ENCODE results near the gene BBIP1. TPM values are rescaled to one million over a fixed set of nuclear protein-coding genes. Genes with fewer than 3 reads are reported as not detected.
A peak's percentile ranks its signal among the peaks of the same experiment; 100 is the strongest.

The BBIP1 gene
- total RNA-seq, 2 donors from 2014 or later = 17.7 to 19.1 TPM

DNA sequence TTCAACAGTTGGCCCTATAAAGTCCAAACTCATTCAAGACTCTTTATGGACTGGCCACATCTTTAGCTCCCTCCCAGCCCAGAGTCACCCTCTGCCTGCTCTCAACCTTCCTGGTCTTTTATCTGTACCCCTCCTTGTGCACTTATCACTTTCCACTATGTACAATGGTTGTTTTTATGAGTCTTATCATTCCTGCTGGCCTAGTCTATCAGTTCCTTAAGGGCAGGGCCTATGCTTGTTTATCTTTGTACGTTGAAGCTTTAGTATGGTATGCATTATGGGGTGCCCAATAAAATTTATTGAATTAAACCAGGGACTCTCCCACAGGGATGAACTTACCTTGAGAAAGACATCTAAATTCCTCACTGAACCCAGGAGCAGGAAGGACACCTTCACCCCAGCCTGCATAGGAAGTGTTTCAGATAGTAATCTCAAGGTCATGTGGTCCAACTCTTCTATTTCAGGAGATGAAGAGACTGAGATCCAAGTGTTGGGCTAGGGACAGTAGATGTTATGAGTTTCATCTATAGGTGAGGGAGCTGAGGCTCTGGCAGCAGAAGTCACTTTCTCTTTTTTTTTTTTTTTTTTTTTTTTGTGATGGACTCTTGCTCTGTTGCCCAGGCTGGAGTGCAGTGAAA, 60.6 kb downstream of the BBIP1 start:
- TF ChIP-seq, protein P1, sequence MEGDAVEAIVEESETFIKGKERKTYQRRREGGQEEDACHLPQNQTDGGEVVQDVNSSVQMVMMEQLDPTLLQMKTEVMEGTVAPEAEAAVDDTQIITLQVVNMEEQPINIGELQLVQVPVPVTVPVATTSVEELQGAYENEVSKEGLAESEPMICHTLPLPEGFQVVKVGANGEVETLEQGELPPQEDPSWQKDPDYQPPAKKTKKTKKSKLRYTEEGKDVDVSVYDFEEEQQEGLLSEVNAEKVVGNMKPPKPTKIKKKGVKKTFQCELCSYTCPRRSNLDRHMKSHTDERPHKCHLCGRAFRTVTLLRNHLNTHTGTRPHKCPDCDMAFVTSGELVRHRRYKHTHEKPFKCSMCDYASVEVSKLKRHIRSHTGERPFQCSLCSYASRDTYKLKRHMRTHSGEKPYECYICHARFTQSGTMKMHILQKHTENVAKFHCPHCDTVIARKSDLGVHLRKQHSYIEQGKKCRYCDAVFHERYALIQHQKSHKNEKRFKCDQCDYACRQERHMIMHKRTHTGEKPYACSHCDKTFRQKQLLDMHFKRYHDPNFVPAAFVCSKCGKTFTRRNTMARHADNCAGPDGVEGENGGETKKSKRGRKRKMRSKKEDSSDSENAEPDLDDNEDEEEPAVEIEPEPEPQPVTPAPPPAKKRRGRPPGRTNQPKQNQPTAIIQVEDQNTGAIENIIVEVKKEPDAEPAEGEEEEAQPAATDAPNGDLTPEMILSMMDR (IDR thresholded peaks at IDR 0.05) = no peak
- DNase-seq = peak; percentile 69
- intact Hi-C loops (cut with DNase I) = no loop called here

DNA sequence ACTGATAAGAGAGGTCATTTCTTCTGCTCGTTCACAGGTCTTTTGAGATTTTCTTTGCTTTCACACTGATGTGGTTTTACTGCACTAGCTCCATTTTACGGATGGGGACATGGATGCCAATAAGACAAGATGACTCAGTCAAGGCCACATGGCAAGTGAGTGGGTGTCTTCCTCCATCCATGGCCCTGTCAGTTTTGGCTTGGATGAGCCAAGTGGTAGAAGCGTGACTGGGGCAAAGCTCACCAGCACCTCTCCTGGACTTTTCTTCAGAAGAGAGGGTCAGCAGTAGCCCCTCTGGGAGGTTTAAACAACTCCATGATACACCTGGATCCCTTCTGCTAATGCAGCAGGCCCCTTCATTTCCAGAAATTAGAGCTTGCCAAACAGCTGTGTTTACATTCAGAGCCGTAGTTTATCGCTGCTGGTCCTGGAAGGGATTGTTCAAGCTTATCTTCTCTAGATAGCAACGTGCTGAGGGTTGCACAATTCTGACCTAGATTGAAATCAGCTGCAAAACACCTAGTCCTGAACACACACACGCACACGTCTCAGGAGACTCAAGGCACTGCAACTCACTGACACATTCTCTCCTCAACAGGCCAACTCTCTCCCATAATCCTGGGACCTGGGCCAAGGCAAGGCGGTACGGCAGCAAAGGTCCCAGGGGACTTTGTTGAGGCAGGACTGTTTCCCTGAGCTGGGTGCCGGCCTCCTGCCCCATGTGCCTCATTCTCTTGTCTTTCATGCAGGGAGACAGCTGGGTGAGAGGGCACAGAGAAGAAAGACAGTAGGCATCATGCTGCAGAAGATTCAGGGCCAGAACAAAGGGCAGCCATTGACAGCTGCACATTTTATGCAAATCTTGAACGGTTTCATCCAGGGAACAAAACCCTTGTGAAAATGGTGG, 61.5 kb downstream of the BBIP1 start:
- H3K27me3 ChIP-seq = no peaks in the 10 kb centered on the region
- no peak overlapping the region for H3K4me3 ChIP-seq
- H3K9me3 ChIP-seq = no peaks in the 10 kb centered on the region
- intact Hi-C loops (cut with DNase I) = no loop called here
- peaks cover 36% of the 10 kb centered on the region for H3K4me1 ChIP-seq
- TF ChIP-seq, protein P1 (IDR thresholded peaks at IDR 0.05) = no peak
- H3K9ac ChIP-seq (ENCODE audit: low read depth in 2 of 2, low read length in 2 of 2) = peak overlapping the region in 1 of 2 donors; percentile 72
- no peaks in the 10 kb centered on the region for H3K36me3 ChIP-seq
- H3K27ac ChIP-seq = peak overlapping the region; percentile 93
- DNase-seq = peak; percentile 79

More for the DNA sequence above, 60.6 kb downstream of the BBIP1 start:
- H3K4me3 ChIP-seq = no peak overlapping the region
- no peaks in the 10 kb centered on the region for H3K36me3 ChIP-seq
- peak overlapping the region; percentile 93 for H3K27ac ChIP-seq
- H3K4me1 ChIP-seq = peaks cover 31% of the 10 kb centered on the region
- peak overlapping the region in 1 of 2 donors; percentile 72 for H3K9ac ChIP-seq (ENCODE audit: low read depth in 2 of 2, low read length in 2 of 2)
- H3K9me3 ChIP-seq = no peaks in the 10 kb centered on the region
- H3K27me3 ChIP-seq = no peaks in the 10 kb centered on the region

DNA sequence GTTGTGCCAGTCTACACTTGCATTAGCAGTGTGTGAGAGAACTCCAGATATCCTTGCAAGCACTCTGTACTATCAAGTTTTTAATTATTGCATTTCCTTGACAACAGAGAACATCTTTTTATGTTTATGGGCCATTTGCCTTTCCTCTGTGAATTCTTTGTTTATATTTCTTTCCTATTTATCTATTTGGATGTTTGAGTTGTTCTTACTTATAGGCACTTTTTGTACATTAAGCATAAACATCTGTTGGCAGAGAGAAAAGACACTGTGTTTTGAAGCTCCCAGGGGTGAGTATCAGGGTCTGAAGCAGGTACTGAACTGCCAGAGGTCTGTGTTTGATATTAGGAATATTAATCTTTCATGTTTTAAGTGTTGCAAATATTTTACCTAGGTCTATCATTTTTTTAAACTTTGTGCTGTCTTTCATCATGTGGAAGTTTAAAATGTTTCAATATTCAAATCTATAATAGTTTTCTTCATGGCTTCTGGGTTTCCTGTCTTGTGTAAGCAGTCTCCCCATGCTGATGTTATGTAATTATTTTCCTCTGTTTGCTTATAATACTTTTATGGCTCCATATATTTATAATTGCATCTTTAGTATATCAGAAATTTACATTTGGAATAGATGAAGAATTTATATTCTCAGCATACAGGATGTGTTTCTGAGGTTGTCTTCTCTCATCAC, 64.9 kb downstream of the BBIP1 start:
- no peaks in the 10 kb centered on the region for H3K36me3 ChIP-seq
- H3K9ac ChIP-seq (ENCODE audit: low read depth in 2 of 2, low read length in 2 of 2) = no peak overlapping the region
- H3K27ac ChIP-seq = no peak overlapping the region
- H3K27me3 ChIP-seq = no peaks in the 10 kb centered on the region
- TF ChIP-seq, protein P1 (IDR thresholded peaks at IDR 0.05) = no peak
- no peaks in the 10 kb centered on the region for H3K9me3 ChIP-seq
- no peak for DNase-seq
- peaks cover 17% of the 10 kb centered on the region for H3K4me1 ChIP-seq
- intact Hi-C loops (cut with DNase I) = no loop called here
- H3K4me3 ChIP-seq = no peak overlapping the region

DNA sequence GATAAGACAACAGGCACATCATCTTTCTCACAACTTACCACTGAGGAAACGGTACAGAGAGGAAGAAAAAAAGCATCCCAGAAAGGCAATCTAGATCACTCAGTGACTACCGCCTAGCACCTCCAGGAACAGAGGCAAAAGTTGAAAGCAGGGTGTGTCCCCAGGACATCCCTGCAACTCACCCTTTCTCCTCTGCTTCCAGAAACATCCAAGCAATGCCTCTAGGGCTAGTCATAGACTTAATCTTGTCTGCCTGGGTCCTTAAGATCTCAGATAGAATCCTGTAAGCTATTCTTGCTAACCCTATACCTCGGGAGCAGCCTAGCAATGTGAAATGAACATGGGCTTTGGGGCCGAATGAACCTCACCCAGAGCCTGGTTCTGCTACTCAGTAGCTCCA, 66.0 kb downstream of the BBIP1 start:
- no peak overlapping the region for H3K4me3 ChIP-seq
- intact Hi-C loops (cut with DNase I) = no loop called here
- H3K4me1 ChIP-seq = peaks cover 15% of the 10 kb centered on the region
- peak; percentile 41 for DNase-seq
- H3K9me3 ChIP-seq = no peaks in the 10 kb centered on the region
- TF ChIP-seq, protein P1 (IDR thresholded peaks at IDR 0.05) = no peak
- no peaks in the 10 kb centered on the region for H3K36me3 ChIP-seq
- no peaks in the 10 kb centered on the region for H3K27me3 ChIP-seq
- peak overlapping the region; percentile 10 for H3K27ac ChIP-seq
- H3K9ac ChIP-seq (ENCODE audit: low read depth in 2 of 2, low read length in 2 of 2) = no peak overlapping the region

DNA sequence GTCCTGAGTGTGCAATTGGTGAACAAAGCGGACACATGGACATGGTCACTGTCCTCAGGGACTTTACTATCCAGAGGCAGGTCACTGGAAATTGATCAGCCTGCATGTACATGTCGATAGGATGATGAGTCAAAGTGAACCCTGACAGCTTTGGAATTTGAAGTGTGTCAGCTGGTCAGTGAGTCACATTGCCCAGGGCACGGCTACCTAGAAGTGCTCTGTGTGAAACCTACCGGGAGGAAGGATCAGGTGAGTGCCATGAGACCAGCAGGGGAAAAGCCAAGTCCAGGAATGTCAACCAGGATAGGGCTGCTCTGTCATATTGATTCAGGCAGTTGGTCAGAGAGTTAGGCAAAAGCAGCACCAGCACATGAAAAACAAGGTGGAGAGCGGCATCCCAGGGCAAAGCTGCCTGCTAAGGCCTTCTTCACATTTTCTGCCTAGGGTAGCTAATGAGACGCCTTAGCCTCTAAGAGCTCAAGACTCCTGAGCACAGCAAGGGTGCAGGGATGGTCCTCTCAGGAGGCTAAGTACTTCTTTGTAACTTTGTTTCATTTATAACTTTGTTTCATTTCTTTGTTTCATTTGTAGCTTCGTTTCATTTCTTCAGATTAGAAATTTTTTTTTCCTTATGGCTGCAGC, 66.6 kb downstream of the BBIP1 start:
- Histone ChIP-seq H3K27ac (peak overlapping the region; percentile 10), H3K4me1 (peaks cover 9% of the 10 kb centered on the region), H3K27me3 (no peaks in the 10 kb centered on the region)

More for the DNA sequence above, 66.6 kb downstream of the BBIP1 start:
- Histone ChIP-seq H3K36me3 (no peaks in the 10 kb centered on the region), H3K9me3 (no peaks in the 10 kb centered on the region), H3K9ac (ENCODE audit: low read depth in 2 of 2, low read length in 2 of 2) (peak overlapping the region in 1 of 2 donors; percentile 35), H3K4me3 (no peak overlapping the region)
- DNase-seq = peak; percentile 53
- intact Hi-C loops (cut with DNase I) = no loop called here
- TF ChIP-seq, protein P1 (IDR thresholded peaks at IDR 0.05) = no peak

Measured in colonic mucosa (tissue), 4 donors.